Activated naive CD4-positive, alpha-beta T cell (primary cell): Measurements from ENCODE around the gene ATF3.
"Not testable (repeated sequence)": the region's sequence is repeated elsewhere in the genome, so short reads cannot be mapped to it uniquely, and the experiment has no call there.

Source experiments
- DNase-seq, 4 experiments: peaks; one replicate each; lab custom pipeline; 2025; lab: John Stamatoyannopoulos, UW

ATF3 gene

GRCh38 chr1:212651977-212652376 is 43.4 kb downstream of the ATF3 start:
- no peak for DNase-seq

GRCh38 chr1:212652609-212653008 is 44.0 kb downstream of the ATF3 start:
- no peak for DNase-seq

GRCh38 chr1:212655668-212656440 is 47.3 kb downstream of the ATF3 start:
- DNase-seq, result no peak

GRCh38 chr1:212656730-212657129 is 48.2 kb downstream of the ATF3 start:
- DNase-seq, result no peak

GRCh38 chr1:212658250-212658649 is 49.7 kb downstream of the ATF3 start:
- DNase-seq, result not testable (repeated sequence)

- DNase-seq, result no peak
These were observed 56.0 kb downstream of the ATF3 start for GRCh38 chr1:212664409-212665199.

- DNase-seq, result peak; percentile 49 to 74 (median 62)
These were observed 56.9 kb downstream of the ATF3 start for GRCh38 chr1:212665241-212666115.

GRCh38 chr1:212666116-212666775 is 57.7 kb downstream of the ATF3 start:
- no peak for DNase-seq

GRCh38 chr1:212667223-212668139 is 58.9 kb downstream of the ATF3 start:
- no peak for DNase-seq

GRCh38 chr1:212668477-212668876 is 59.9 kb downstream of the ATF3 start:
- DNase-seq, result no peak

- DNase-seq, result no peak
These were observed 60.5 kb downstream of the ATF3 start for GRCh38 chr1:212669102-212669501.

- DNase-seq, result no peak
These were observed 61.0 kb downstream of the ATF3 start for GRCh38 chr1:212669600-212669999.

- no peak for DNase-seq
These were observed 61.7 kb downstream of the ATF3 start for GRCh38 chr1:212670301-212670700.
